Endothelial cell of umbilical vein (primary cell): ENCODE data around the gene CLDN12. TPM values are rescaled to one million over a fixed set of nuclear protein-coding genes. Genes with fewer than 3 reads are reported as not detected.

Experiments used
- BruUV-seq: library from RNA; stranded (reverse); fragments of 400-500 nt; replicated peaks from 2 replicates; lab custom pipeline; 2021; lab: Mats Ljungman, UMichigan
- CTCF ChIA-PET: fragments of 300-600, 350-600 bp; sonication (Branson Sonifier 250); formaldehyde crosslinking; loops from one replicate; lab custom pipeline; 2021; ENCODE audit warnings: antibody characterized with exemption, inconsistent platforms; lab: Charles Lee
- POLR2A ChIA-PET: fragments of 300-600, 350-600 bp; sonication (Branson Sonifier 250); formaldehyde crosslinking; loops from one replicate; lab custom pipeline; 2021; ENCODE audit warnings: antibody characterized with exemption, inconsistent platforms; lab: Charles Lee
- DNase-seq: peaks from one replicate; pipeline ENCODE4 v3.0.0-alpha.2; 2011; ENCODE audit warnings: low read depth, low spot score
- FAIRE-seq: peaks from 2 replicates; lab custom pipeline; 2011; peaks lifted over from hg19 to GRCh38; lab: Jason Lieb, UNC
- H2AFZ ChIP-seq: 2 replicates; pipeline ENCODE4 v1.6.0; 2012; ENCODE audit warnings: low read depth, low read length, control low read depth, inconsistent platforms
- H3K27ac ChIP-seq: 2 replicates; pipeline ENCODE4 v1.5.1; 2011; ENCODE audit warnings: low read depth, mild to moderate bottlenecking, control low read depth, low read length, moderate library complexity; ENCODE audit not compliant: insufficient read depth
- H3K27me3 ChIP-seq, 2 experiments: 2 replicates each; pipeline versions ENCODE4 v1.6.0 to v1.6.1; 2011; ENCODE audit warnings: low read length in 2 of 2, mixed read lengths in 1 of 2; ENCODE audit not compliant: control insufficient read depth in 2 of 2, insufficient read depth in 2 of 2
- H3K36me3 ChIP-seq, 2 experiments: 2 replicates in 1 of 2; 3 replicates in 1 of 2; pipeline ENCODE4 v1.5.1; 2011; ENCODE audit warnings: low read length in 2 of 2, mild to moderate bottlenecking in 1 of 2, moderate library complexity in 1 of 2; ENCODE audit not compliant: control insufficient read depth in 2 of 2, insufficient read depth in 2 of 2; ENCODE audit errors: extremely low read depth in 1 of 2
- H3K4me1 ChIP-seq: 3 replicates; pipeline ENCODE4 v1.5.1; 2011; ENCODE audit warnings: mild to moderate bottlenecking, low read length; ENCODE audit not compliant: control insufficient read depth, insufficient read depth; ENCODE audit errors: extremely low read depth
- H3K4me2 ChIP-seq: 2 replicates; pipeline ENCODE4 v1.6.1; 2011; ENCODE audit warnings: low read length, control low read depth, mixed read lengths; ENCODE audit not compliant: insufficient read depth
- H3K4me3 ChIP-seq, 3 experiments: fragments of 200-600 bp in 1 of 3; sonication (generic), shearing (Covaris generic) in 1 of 3; replicated peaks in 1 of 3; 2 replicates each; pipeline ENCODE4 v1.5.1; 2011 to 2016; ENCODE audit warnings: control low read depth in 3 of 3, low read length in 3 of 3, mild to moderate bottlenecking in 2 of 3, inconsistent platforms in 1 of 3, low read depth in 1 of 3, moderate library complexity in 1 of 3; ENCODE audit not compliant: insufficient read depth in 1 of 3
- H3K79me2 ChIP-seq: 2 replicates; pipeline ENCODE4 v1.6.0; 2012; ENCODE audit warnings: low read length, inconsistent platforms; ENCODE audit not compliant: control insufficient read depth, insufficient read depth
- H3K9ac ChIP-seq: replicated peaks from 2 replicates; pipeline ENCODE3; 2011; ENCODE audit warnings: low read length, control low read depth; ENCODE audit not compliant: insufficient read depth; ENCODE audit errors: extremely low read depth
- H3K9me1 ChIP-seq: replicated peaks from 3 replicates; pipeline ENCODE4 v1.6.0; 2011; ENCODE audit warnings: mild to moderate bottlenecking, low read length; ENCODE audit not compliant: control insufficient read depth, insufficient read depth; ENCODE audit errors: extremely low read depth
- H3K9me3 ChIP-seq: replicated peaks from 2 replicates; pipeline ENCODE4 v1.5.1; 2012; ENCODE audit warnings: low read length, inconsistent platforms; ENCODE audit not compliant: control insufficient read depth, insufficient read depth
- H4K20me1 ChIP-seq: replicated peaks from 2 replicates; pipeline ENCODE3; 2011; ENCODE audit warnings: mild to moderate bottlenecking, low read length; ENCODE audit not compliant: control insufficient read depth, insufficient read depth; ENCODE audit errors: extremely low read depth
- CTCF ChIP-seq, 2 donors: IDR thresholded peaks; 1 replicate in 1 of 2; 2 replicates in 1 of 2; pipeline ENCODE4 v1.5.1; 2011; ENCODE audit warnings: low read length in 2 of 2, mild to moderate bottlenecking in 2 of 2, moderate library complexity in 2 of 2, control low read depth in 1 of 2, inconsistent platforms in 1 of 2, low read depth in 1 of 2; ENCODE audit not compliant: insufficient read depth in 1 of 2; ENCODE audit errors: extremely low read depth in 1 of 2
- EZH2 ChIP-seq: IDR thresholded peaks from 2 replicates; pipeline ENCODE4 v1.6.1; 2012; ENCODE audit warnings: borderline replicate concordance, low read depth, mild to moderate bottlenecking, moderate library complexity, low read length, inconsistent platforms; ENCODE audit not compliant: severe bottlenecking
- FOS ChIP-seq: IDR thresholded peaks from 2 replicates; pipeline ENCODE4 v1.6.1; 2011; ENCODE audit warnings: mild to moderate bottlenecking, low read length, moderate library complexity, borderline replicate concordance; ENCODE audit not compliant: insufficient read depth
- GATA2 ChIP-seq: IDR thresholded peaks from 2 replicates; pipeline ENCODE4 v1.7.0; 2011; ENCODE audit warnings: low read depth, mild to moderate bottlenecking, moderate library complexity, mixed read lengths, low read length; ENCODE audit not compliant: insufficient read length, insufficient read depth
- JUN ChIP-seq: IDR thresholded peaks from 2 replicates; pipeline ENCODE4 v1.6.1; 2011; ENCODE audit warnings: borderline replicate concordance, low read depth; ENCODE audit not compliant: insufficient read length, insufficient read depth
- MYC ChIP-seq: IDR thresholded peaks from one replicate; pipeline ENCODE4 v1.6.1; 2011; ENCODE audit warnings: mild to moderate bottlenecking, low read depth, low read length
- POLR2A ChIP-seq: IDR thresholded peaks from 2 replicates; pipeline ENCODE4 v1.6.1; 2012; ENCODE audit warnings: low read depth, mild to moderate bottlenecking, control low read depth, low read length
- POLR2AphosphoS5 ChIP-seq: IDR thresholded peaks from 2 replicates; pipeline ENCODE4 v1.6.1; 2012; ENCODE audit warnings: low read depth, mild to moderate bottlenecking, control low read depth, low read length, moderate library complexity; ENCODE audit not compliant: insufficient read depth
- dilution Hi-C: fragments of 300-500 bp; cut with MboI; formaldehyde crosslinking; loops from one replicate; pipeline ENCODE4 v1.15.0; 2019; ENCODE audit warnings: low sequenced_read_pairs; ENCODE audit not compliant: extremely low pct_ligation_motif_present
- intact Hi-C: fragments of 100-400 bp; cut with micrococcal nuclease; formaldehyde crosslinking; loops from one replicate; pipeline ENCODE4 v1.10.0; 2022
- polyA plus RNA-seq, 4 experiments: library from polyadenylated mRNA; depleted of rRNA in 3 of 4; stranded (reverse) in 3 of 4; unstranded in 1 of 4; fragments of >200 nt; gene quantifications; 2 replicates each; pipeline versions ENCODE4 v1.2.1 to v1.2.3, GENCODE V29; 2011 to 2012; ENCODE audit warnings: missing spikeins in 1 of 4
- total RNA-seq: library from RNA; stranded (reverse); gene quantifications from 2 replicates; pipeline ENCODE4 v1.2.3, GENCODE V29; 2021
- TF ChIP-seq, protein P1 (sequence below): IDR thresholded peaks from 2 replicates; pipeline ENCODE4 v1.6.1; 2011; ENCODE audit not compliant: insufficient read depth, insufficient read length

The CLDN12 gene
- total and polyA plus RNA-seq, 2 donors (not counting 3 experiments of a cell fraction or from before 2014, with no cell fraction given): 6.1 to 22.7 TPM

DNA sequence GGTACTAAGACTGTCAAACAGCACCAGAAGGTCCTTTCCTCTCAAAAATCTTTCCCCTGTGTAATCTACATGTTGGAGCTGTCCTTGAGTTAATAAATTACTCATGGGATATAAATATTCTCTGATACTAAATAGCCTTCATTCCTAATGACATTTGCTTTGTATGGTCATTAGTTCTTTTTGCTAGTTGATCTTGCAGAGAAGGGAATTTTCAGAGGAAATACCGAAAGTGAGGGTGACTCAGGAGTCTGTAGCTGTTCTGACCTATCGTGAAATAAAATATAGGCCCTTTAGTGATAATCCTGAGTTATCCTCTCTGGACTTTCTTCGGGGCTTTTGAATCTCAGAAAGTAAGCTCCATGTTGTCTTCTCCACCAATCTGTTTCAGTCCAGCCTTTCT, 19.4 kb upstream of the CLDN12 start:
- intact Hi-C loops: loop anchor here (1.0 kb wide), 1 partner anchor 27 kb away; no protein-coding TSS in a partner anchor
- H3K4me1 ChIP-seq: peaks cover 29% of the 10 kb centered on the region
- H3K9me3 ChIP-seq: no peaks in the 10 kb centered on the region
- peaks cover 0 to 4% of the 10 kb centered on the region in 2 experiments for H3K36me3 ChIP-seq
- H2AFZ ChIP-seq: no peak overlapping the region
- H3K27ac ChIP-seq: peak overlapping the region; percentile 76
- DNase-seq: peak; percentile 71
- BruUV-seq: no TSS peak
- peak overlapping the region; percentile 39 for H3K9ac ChIP-seq
- FAIRE-seq: peak; percentile 46
- H3K79me2 ChIP-seq: no peaks in the 10 kb centered on the region
- H4K20me1 ChIP-seq: no peaks in the 10 kb centered on the region
- dilution Hi-C loops: no loop called here
- ChIA-PET POLR2A (no interaction called here), CTCF (interaction anchor here (0.9 kb wide), 1 partner anchor 44 kb away, joined by 4 read pairs; no protein-coding TSS in a partner anchor)
- no peaks in the 10 kb centered on the region for H3K27me3 ChIP-seq
- H3K9me1 ChIP-seq: no peaks in the 10 kb centered on the region
- H3K4me2 ChIP-seq: peak overlapping the region; percentile 87
- no peak overlapping the region for H3K4me3 ChIP-seq
- TF ChIP-seq POLR2A (peak; percentile 17), POLR2AphosphoS5 (no peak), EZH2 (no peak), MYC (no peak), FOS (peak; percentile 24), JUN (no peak), GATA2 (no peak), CTCF (IDR thresholded peaks at IDR 0.05; ENCODE audit: extremely low read depth in 1 of 2, insufficient read depth in 1 of 2, low read depth in 1 of 2, low read length in 2 of 2) (no peak)
- TF ChIP-seq, protein P1, sequence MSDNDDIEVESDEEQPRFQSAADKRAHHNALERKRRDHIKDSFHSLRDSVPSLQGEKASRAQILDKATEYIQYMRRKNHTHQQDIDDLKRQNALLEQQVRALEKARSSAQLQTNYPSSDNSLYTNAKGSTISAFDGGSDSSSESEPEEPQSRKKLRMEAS: no peak
